ENCODE results near the gene MT1F.
A peak's percentile ranks its signal among the peaks of the same experiment; 100 is the strongest.
"Not testable (repeated sequence)": the region's sequence is repeated elsewhere in the genome, so short reads cannot be mapped to it uniquely, and the experiment has no call there.

MT1F gene

DNA sequence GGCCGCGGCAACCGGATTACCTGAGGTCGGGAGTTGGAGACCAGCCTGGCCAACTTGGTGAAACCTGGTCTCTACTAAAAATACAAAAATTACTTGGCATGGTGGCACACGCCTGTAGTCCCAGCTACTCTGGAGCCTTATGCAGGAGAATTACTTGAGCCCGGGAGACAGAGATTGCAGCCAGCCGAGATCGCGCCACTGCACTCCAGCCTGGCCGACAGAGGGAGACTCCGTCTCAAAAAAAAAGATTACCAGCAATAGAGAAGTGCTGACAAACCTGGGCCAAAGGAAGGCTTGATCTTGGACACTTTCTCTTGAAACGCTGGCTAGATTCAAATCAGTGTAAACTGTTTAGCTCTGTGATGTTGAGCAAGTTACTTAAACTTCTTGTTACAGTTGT lies 16.2 kb downstream of the MT1F start:
- DNase-seq, result no peak

DNA sequence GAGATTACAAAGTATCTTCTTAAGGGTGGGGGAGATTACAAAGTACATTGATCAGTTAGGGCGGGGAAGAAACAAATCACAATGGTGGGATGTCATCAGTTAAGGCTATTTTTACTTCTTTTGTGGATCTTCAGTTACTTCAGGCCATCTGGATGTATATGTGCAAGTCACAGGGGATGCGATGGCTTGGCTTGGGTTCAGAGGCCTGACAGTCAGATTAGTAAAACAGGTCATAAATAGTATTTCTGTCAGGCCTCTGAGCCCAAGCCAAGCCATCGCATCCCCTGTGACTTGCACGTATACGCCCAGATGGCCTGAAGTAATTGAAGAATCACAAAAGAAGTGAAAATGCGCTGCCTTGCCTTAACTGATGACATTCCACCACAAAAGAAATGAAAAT lies 16.8 kb downstream of the MT1F start:
- not testable (repeated sequence) for DNase-seq

DNA sequence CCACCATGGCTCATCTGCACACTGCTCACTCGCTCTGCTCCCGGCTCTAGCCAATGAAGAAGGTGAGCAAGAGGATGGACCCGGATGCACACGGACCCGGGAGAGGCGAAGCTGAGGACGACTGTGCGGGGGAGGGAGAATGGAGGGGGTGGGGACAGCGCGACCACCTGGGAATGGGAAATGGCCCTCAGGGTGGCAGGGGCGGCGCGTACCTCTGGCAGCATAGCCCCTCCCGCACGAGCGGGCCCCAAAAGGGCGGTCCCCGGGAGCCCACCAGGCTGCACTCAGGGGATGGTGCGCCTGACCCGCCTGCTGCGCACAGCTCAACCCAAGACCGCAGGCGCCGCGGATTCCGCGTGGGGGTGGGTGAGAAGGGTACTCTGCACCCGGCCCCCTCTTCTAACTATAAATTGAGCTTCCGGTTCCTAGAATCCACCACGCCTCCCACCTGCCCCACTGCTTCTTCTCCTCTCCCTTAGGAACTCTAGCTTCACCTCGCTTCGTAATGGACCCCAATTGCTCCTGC lies 18.0 kb downstream of the MT1F start:
- no peak for DNase-seq

DNA sequence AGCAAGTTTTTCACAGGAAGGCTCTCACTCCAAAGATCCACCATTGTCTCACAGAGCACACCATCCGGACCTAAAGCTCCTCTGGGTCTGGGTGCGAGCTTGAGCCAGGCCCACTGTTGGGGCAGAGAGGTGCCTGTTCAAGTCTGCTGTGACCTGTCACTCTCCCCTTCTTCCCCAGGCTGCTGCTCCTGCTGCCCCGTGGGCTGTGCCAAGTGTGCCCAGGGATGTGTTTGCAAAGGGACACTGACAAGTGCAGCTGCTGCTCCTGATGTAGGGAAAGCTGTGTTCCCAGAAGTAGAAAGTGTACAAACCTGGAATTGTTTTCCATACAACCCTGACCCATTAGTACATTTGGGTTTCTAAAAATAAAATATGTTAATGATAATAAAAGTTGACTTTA lies 19.7 kb downstream of the MT1F start:
- no peak for DNase-seq

DNA sequence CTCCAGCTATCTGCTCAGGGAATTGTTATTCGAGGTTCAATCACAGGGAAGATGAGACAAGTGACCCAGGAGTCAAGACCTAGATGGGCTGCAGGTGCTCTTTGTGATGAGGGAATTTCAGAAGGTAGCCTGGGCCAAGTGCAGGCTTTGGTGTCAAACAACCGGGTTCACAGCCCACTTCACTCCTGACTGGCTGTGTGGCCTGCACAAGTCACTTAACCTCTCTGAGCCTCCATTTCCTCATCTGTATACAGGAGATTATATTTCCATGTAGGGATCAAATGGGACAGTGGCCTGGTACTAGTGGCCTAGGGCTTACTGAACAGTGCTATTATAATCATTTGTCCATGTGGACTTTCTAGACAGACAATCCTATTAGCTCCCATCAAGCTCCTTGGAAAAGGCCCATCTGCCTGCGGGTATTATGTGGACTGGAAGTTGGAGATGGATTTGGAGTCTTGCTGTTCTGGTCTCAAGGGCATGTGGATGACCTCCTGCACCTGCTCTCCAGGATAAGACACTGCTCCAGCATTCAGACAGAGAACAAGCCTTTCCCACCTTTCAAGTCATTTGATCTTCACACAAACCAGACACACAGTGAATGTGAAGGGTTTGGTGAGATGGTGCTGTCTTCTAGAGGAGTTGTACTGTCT lies 21.4 kb downstream of the MT1F start:
- DNase-seq, result no peak

DNA sequence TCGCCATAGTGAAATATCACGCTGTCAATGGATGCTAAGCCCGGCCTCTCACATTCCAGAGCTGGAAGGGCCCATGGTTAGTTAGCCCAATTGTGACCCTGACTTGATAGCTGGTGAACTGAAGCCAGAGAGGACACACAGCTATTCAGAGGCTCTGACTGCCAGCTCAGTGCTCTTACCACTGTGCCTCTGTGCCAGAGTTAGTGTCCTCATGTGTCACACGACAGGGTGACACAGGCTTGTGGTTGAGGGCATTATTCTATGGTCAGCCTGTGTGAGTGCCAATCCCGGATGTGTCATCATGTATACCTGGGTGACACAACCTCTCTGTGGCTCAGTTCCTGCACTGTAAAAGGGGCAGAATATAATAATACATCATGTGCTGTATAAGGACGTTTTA lies 22.1 kb downstream of the MT1F start:
- no peak for DNase-seq

DNA sequence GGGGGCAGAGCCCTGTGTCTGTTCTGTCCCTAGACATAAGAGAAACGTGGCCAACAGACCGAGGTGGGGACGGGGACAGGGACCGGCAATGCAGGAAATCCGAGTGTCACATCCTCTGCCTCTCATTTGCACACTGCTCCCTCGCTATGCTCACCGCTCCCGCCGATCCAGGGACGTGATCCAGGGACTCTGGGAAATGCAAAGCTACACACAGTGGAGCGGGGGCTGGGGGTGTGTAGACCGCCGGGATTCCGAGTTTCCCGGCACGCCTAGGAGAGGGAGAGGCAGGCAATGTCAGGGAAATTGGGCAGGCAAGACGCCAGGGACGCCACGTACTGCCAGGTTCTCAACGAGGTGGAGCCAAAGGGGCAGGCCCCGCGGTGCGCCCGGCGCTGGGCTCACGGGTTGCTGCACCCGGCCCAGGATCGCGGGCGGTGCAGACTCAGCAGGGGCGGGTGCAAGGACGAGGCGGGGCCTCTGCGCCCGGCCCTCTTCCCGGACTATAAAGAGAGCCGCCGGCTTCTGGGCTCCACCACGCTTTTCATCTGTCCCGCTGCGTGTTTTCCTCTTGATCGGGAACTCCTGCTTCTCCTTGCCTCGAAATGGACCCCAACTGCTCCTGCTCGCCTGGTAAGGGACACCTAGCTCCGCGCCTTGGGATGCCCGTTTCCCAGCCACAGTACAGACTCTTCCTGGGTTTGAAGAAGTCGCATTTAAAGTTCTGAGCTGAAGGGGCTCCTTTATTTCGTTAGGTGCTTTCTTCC lies 24.4 kb downstream of the MT1F start, which contains the start of gene MT1X:
TSS of gene MT1X (plus strand) at position 532 of the 764 bp plus-strand sequence. CDS start at position 603, 71 bp downstream.
- peak; percentile 81 to 88 for DNase-seq

DNA sequence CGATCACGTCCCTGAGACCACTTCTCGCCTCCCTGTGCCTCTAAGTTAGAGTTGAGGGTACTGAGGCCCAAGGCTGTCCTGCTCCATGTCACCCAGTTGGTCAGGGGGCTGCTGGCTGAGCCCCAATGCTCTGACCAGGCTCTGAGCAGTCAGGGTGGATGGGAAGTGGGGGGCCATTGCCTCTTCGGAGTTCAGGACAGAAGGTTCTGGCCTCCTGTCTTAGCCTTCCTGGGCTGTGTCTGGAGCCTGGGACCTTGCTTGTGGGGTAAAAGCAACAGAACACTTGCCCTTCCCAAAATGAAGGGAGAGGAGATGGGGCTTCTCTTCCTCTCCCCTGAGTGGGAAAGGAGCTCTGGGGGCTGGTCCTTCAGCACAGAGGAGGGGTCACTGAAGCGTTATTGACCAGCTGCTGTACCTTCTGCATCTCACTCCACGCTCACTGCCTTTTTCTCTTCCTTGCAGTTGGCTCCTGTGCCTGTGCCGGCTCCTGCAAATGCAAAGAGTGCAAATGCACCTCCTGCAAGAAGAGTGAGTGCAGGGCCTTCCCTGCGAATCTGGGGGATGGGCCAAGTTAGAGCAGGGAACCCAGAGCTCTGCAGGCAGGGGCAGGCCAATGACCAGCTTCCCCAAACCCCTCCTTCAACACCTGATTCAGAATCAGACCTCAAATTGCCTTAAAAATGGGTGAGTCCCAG lies 25.1 kb downstream of the MT1F start:
- DNase-seq, result no peak

DNA sequence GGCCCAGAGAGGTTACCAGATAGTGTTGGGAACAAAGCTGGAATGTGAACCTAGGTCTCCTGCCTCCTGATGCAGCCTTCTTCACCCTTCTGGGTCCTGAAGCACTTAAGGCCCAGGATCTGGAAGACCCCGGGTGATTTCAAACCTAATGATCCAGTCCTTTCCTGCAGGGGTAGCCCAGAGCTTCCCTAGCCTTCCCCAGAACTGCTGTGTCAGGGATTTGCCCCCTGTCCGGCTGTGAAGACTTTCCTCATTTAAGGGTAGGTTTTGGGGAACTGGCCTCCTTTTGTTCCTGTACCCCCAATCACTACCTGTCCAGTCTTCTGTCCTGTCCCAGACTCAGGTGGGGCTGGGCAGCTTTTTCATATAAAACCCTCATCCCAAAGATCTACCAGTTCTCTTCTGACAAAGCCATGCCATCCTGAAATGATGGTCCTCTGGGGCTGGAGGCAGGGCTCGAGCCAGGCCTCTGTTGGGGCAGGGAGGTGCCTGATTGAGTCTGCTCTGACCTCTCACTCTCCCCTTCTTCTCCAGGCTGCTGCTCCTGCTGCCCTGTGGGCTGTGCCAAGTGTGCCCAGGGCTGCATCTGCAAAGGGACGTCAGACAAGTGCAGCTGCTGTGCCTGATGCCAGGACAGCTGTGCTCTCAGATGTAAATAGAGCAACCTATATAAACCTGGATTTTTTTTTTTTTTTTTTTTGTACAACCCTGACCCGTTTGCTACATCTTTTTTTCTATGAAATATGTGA lies 25.8 kb downstream of the MT1F start:
- no peak for DNase-seq

DNA sequence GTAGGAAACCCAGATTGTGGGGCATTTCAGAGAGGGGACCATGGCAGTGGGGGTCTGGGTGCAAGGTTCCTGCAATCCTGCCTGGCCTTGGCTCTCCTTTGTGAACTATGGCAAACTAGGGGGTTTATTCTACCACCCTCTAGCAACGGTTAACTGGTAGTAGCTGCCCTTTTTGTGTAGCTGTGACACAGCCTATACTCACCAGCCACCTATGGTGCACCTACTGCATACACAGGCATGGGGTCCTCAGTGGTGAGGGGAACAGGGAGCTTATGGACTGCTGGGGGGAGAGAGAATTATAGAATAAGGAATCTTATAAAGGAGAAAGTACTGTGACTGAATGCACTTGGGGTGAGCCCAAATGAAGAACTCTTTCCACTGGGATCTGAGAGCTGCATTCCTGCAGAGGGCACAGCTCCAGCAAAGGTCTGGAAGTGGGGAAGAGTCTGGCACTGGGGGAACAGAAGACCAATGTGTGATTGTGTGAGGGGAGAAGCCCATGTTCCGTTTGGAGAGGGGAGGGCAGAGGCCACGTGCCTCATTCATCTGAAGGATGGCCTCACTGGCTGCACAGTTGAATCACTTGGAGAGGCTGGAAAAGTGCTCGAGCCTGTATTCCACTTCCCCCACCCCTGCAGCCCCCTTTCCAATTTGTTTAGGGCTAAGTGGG lies 26.6 kb downstream of the MT1F start:
- DNase-seq, result no peak

DNA sequence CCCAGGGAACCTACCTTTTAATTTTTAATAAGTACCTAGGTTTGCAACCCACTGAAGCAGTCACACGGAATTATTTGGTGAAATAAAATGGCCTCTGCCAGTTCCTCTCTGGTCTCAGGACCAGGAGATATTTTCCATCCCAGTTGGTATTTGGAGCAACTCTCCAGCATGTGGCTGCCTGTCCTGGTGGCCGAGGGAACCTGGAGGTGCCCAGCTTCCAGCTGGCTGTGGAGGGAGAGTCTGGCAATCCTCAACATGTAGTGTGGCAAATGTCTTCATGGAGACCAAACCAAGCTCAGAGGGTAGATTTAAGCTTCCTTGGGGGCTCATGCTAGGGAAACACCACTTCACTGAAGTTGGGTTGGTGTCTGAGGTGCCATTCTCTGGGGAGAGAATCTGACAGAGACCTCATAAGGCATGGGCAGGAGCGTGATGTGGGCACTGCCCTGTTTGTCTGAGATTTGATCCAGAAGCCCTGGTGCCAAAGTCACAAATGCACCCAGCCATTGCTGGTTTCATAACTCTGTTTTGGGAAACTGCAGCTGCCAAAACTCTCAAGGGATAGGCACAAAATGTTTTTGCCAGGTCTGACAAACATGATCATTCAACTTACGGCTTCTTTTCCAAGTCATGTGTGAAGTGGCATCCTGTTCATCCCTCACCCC lies 27.3 kb downstream of the MT1F start:
- DNase-seq, result no peak

DNA sequence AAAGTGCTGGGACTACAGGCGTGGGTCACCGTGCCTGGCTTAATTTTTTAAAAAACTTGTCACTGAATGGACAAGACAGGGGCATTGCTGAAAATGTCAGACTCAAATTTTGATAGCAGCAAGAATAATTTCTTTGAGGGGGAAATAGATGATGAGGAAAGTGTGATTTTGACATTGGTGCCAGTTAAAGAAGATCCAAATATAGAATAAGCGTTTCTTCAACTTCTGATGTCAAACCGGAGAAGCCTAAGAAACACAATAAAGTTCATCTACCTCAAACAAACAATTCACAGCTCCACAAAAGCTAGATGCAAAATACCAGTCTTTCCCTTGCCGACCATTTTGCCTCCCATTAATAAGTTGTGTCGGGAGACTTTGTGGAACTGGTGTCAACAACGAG lies 29.0 kb downstream of the MT1F start:
- no peak for DNase-seq

DNA sequence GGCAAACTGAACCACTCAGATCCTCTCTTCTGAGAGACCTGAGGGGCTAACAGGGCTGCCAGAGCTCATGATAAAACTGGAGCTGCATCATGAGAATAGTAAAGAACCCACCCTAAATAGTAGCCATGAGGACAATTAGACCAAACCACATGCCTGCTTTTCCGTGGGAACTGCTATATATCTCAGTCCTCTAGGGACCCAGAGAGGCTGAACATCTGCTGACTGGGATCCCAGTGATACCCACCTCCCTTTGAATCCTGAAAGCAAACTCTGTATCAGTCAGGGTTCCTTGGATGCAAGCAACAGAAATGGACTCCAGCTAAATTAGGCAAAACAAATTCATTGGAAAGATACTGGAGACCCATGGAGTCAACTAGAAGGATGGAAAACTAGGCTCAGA lies 31.0 kb downstream of the MT1F start:
- DNase-seq, result peak; percentile 19 to 38

DNA sequence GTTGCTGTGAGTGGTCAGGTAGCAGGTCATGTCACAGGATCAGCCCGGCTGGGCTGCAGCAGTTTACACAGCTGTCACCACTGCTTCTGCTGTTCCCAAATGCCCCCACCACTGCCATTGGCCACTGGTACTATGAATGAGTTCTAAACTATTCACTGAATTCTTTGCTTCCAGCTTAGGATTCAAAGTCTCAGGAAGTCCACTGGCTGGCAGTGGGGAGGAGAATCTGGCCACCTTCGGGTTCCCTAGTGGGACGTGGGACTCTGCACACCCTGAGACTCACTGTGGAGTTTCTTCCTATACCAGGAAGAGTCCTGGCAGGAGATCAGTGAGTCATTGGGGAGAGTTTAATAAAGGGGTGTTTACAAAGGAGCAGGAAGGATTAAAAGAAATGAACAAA lies 31.4 kb downstream of the MT1F start:
- peak; percentile 11 to 38 for DNase-seq

DNA sequence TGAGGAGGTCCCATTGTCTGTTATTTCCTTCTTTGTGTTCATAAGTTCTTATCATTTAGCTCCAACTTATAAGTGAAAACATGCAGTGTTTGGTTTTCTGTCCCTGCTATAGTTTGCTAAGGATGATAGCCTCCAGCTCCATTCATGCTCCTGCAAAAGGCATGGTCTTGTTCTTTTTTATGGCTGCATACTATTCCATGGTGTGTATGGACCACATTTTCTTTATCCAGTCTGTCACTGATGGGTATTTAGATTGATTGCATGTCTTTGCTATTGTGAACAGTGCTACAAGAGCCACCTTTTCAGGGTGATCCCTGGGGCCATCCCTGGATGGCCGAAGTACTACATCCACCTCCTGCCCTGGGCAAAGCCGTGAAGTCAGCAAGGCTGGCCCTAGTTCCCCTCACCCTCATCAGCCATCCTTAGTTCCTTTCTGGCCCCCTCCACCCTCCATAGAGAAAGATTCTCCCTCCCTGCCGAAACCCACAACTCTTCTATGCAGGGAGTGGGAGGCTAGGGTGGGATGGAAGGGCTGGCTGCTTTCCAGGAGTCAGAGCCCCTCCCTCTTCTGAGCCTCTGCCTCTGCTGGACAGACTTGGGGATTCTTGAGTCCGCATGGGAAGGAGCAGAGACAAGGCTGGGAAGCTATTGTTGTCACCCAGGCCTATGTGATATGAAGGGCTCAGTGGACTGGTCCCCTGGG lies 32.8 kb downstream of the MT1F start:
- DNase-seq, result no peak

DNA sequence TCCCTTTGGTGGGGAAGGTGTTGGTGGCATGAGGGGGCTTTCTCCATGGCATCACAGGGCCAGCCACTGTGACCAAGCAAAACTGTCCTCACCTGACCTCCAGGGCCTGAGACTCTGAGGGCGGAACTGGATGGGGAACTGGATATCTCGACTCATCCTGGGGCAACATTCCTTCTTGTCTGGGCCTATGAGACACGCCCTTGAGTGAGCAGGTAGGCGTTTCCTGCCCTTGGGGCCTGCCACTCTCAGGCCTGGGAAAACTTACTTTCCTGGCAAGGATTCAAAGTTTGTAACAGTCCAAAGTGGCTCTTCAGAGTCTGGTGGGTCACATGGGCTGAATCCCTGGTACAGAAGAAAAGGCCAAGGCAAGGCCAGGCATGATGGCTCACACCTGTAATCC lies 34.1 kb downstream of the MT1F start:
- no peak for DNase-seq

DNA sequence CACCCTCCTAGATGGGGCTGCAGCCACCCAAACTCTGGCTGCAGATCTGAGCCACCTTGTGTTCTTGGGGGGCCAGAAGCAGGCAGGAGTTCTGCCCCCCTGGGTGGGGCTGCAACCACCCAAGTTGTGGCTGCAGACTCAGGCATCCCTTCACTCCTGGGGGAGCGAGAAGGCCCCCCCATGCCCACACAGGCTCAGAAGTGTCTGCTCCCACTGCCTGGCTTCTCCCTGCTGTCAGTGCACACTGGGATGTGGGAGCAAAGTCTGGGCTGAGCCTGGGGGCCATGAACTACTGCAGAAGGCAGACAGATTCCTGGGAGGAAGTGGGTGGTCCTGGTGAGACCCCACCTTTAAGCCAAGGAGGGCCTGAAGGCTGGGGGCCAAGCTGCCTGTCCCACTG lies 37.5 kb downstream of the MT1F start:
- DNase-seq, result no peak

DNA sequence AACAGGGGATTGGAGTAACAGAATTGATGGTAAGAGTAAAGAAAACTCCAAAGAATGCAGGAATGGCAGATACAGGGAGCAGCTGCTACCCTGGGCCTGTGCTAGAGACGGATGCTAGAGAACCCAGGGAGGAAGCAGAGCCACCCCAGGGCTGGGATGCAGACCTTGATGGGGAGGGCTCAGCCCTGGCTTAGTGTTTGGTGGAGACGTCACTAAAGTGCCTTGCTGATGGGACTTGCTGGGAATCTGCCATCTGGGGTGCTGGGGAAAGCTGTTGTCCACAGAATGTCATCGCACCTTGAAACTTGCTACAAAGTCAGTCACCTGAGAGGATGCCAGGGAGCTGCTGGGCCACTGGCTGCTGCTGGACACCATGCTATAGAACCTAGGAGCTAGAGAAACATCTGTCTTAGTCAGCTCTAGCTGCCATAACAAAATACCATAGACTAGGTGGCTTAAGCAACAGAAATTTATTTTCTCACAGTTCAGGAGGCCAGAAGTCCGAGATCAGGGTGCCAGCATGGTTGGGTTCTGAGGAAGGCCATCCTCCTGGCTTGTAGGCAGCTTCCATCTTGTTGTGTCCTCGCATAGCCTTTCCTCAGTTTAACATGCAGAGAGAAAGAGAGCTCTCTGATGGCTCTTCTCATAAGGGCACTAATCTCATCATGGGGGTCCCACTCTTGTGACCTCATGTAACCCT lies 39.8 kb downstream of the MT1F start:
- DNase-seq, result no peak

DNA sequence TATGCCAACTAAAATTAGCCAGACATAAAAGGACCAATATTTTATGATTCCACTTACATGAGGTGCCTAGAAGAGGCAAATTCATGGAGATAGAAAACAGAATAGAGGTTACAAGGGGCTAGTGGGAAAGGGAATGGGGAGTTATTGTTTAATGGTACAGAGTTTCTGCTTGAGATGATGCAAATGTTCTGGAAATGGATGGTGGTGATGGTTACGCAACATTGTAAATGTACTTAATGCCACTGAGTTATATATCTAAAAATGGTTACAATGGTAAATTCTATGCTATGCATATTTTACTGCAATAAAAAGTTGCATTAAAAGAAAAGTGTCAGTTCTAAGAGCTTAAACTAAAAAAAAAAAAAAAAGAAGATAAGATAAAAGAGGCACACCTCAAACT lies 42.4 kb downstream of the MT1F start:
- DNase-seq, result no peak

DNA sequence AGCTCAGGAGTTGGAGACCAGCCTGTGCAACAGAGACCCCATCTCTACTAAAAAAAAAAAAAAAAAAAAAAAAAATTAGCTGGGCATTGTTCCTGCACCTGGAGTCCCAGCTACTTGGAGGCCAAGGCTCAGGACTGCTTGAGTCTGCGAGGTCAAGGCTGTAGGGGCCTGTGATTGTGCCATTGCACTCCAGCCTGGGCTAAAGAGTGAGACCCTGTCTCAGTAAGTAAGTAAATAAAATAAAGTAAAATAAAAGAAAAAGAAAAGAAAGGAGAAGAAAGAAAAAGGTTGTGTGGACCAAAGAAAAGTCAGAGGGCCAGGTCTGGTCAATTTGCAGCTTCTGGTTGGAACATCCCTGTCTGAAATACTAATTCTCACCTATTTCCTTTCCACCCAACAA lies 42.9 kb downstream of the MT1F start:
- no peak for DNase-seq

DNA sequence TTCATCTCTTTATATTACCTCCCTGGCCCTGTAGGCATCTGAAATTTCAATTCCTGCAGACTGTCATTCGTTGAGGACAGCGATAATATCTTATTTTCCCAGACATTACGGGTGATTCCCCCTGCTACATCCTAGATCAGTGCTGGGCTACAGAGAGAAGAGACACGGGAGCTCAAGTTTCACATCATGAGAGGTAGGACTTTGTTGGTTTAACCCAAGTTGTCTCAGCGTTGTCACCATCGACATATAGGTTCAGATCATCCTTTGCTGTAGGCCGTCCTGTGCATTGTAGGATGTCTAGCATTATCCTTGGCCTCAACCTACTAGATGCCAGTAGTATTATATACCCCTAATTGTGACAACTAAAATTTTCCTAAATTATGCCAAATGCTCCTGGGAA lies 43.8 kb downstream of the MT1F start:
- no peak for DNase-seq

Measured in SHP77 (cell line).